GM21423 (cell line): Measurements from ENCODE around the gene ITIH1.
A peak's percentile ranks its signal among the peaks of the same experiment; 100 is the strongest.
"Not testable (repeated sequence)": the region's sequence is repeated elsewhere in the genome, so short reads cannot be mapped to it uniquely, and the experiment has no call there.

Experiments used
- ATAC-seq: cut with Tn5 transposase; IDR thresholded peaks from one replicate; pipeline ENCODE4 v1.9.1; 2021; ENCODE audit warnings: mild to moderate bottlenecking, moderate library complexity; ENCODE audit not compliant: unreplicated experiment

Gene ITIH1

GRCh38 chr3:52774901-52775864 lies 2.2 kb upstream of the ITIH1 start:
- ATAC-seq = no peak

- ATAC-seq = no peak
These were observed 1.5 kb upstream of the ITIH1 start for GRCh38 chr3:52775877-52776276.

- not testable (repeated sequence) for ATAC-seq
These were observed 913 bp upstream of the ITIH1 start for GRCh38 chr3:52776486-52776885.

- no peak for ATAC-seq
These were observed 783 bp downstream of the ITIH1 start for GRCh38 chr3:52777959-52778805.

- ATAC-seq = peak; percentile 67
These were observed 1.8 kb downstream of the ITIH1 start for GRCh38 chr3:52779011-52779836.

- no peak for ATAC-seq
These were observed 2.6 kb downstream of the ITIH1 start for GRCh38 chr3:52779837-52780585.

- no peak for ATAC-seq
These were observed 4.3 kb downstream of the ITIH1 start for GRCh38 chr3:52781741-52782140.

- no peak for ATAC-seq
These were observed 5.2 kb downstream of the ITIH1 start for GRCh38 chr3:52782412-52783210.

- ATAC-seq = no peak
These were observed 5.8 kb downstream of the ITIH1 start for GRCh38 chr3:52783211-52783555.

GRCh38 chr3:52784021-52784621 lies 6.7 kb downstream of the ITIH1 start:
- no peak for ATAC-seq

GRCh38 chr3:52784931-52785590 lies 7.7 kb downstream of the ITIH1 start:
- no peak for ATAC-seq

GRCh38 chr3:52786330-52787215 lies 9.2 kb downstream of the ITIH1 start:
- no peak for ATAC-seq

- no peak for ATAC-seq
These were observed 9.8 kb downstream of the ITIH1 start for GRCh38 chr3:52787246-52787645.

- ATAC-seq = no peak
These were observed 10.6 kb downstream of the ITIH1 start for GRCh38 chr3:52787672-52788625.

GRCh38 chr3:52788890-52789745 lies 11.7 kb downstream of the ITIH1 start:
- no peak for ATAC-seq

GRCh38 chr3:52789746-52790040 lies 12.3 kb downstream of the ITIH1 start:
- ATAC-seq = no peak
